ENCODE data around the gene ZSCAN21.
A peak's percentile ranks its signal among the peaks of the same experiment; 100 is the strongest.

The ZSCAN21 gene

DNA sequence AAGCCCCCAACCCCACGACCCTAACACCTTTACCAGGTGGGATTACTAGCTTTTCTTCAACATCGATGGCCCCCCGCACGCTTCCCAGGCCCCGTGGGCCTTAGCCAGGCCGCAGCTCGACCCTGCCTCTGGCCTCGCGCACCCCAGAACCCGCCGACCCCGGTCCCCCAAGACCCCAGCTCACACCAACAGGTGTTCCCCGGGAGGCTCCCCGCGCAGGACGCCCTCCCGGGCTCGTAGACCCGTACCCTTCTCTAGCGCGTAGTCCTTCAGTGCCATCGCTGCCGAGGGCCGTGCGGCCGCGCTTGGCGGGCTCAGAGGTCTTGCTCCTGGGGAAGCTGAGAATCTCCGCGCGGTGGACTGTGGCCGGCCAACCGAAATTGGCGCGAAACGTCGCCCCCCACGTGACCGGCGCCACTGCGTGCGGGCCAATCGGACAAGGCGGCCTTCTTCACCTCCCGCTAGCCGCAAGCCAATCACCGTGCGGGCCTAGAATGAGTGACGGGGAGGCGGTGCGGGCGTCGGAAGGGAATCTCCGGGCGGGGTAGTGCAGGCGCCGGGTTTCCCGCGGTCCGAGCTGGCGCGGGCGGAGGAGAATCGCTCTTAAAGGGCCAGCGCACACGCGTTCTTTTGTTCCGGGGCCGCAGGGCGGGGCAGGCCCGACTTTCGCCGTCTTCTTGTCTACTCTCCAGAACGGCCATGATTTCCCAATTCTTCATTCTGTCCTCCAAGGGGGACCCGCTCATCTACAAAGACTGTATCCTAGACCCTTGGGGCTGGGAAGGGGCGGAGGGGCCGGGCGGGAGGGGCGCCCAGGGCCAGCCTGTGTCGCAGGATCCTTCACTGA lies 51.7 kb downstream of the ZSCAN21 start, which contains the start of the genes AP4M1 and MCM7:
Gene AP4M1, plus strand, starts transcription at position 628 of the 847 bp plus-strand sequence. Its CDS starts 72 bp downstream, at position 700.
Gene MCM7, minus strand, starts transcription at position 382 of the 847 bp plus-strand sequence. Its CDS starts 103 bp downstream, at position 279.
- DNase-seq: peak; percentile 99 to 100

DNA sequence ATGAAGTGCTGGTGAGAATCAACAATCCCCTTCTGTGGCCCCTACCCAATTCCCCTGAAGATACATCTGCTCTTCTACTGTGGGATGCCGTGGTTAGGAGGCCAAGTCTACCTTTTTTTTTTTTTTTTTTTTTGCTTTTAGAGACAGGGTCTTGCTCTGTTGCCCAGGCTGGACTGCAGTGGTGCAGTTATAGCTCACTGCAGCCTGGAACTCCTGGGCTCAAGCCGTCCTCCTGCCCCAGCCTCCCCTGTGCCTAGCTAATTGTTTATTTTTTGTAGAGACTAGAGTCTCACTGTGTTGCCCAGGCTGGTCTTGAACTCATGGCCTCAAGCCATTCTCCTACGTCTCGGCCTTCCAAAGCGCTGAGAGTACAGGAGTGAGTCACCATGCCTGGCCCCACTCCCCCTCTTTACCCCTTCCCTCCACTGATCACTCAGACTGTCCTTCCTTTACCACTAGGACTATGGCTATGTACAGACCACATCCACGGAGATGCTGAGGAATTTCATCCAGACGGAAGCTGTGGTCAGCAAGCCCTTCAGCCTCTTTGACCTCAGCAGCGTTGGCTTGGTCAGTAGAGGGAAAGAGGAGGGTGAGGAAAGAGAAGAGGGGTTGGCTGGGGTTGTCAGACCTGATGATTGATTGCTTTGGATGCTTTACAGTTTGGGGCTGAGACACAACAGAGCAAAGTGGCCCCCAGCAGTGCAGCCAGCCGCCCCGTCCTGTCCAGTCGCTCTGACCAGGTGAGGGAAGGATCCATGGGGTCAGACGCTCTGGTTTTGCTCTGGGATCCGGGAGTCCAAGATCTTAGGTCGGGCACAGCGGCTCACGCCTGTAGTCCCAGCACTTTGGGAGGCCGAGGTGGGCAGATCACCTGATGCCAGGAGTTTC lies 53.6 kb downstream of the ZSCAN21 start:
- no peak for DNase-seq

DNA sequence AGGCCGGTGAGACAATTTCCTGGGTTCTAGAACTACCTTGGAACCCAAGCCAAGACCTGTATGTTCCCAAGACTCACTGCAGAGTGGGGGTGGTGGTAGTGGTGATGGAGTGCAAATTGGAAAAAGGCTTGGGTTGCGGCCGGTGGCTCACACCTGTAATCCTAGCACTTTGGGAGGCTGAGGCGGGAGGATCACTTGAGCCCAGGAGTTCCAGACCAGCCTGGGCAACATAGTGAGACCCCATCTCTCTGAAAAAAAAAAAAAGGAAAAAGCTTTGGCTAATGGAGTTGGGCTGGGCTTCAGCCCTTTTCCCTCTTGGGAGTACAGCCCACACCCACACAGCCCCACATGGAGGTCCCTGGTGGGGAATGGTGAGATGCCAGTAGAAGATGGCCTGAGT lies 56.0 kb downstream of the ZSCAN21 start:
- DNase-seq: no peak

DNA sequence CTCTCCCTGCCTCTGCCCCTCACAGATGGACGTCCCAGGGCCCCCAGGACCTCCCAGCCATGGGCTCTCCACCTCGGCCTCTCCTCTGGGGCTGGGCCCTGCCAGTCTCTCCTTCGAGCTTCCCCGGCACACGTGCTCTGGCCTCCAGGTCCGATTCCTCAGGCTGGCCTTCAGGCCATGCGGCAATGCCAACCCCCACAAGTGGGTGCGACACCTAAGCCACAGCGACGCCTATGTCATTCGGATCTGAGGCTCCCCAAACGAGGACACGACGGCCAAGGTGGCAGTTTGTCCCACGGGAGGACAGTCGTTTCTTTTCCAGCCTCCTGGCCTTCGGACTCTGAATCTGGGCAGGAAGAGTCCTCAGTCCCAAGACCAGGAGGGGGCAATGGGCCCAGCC lies 57.1 kb downstream of the ZSCAN21 start:
- no peak for DNase-seq

DNA sequence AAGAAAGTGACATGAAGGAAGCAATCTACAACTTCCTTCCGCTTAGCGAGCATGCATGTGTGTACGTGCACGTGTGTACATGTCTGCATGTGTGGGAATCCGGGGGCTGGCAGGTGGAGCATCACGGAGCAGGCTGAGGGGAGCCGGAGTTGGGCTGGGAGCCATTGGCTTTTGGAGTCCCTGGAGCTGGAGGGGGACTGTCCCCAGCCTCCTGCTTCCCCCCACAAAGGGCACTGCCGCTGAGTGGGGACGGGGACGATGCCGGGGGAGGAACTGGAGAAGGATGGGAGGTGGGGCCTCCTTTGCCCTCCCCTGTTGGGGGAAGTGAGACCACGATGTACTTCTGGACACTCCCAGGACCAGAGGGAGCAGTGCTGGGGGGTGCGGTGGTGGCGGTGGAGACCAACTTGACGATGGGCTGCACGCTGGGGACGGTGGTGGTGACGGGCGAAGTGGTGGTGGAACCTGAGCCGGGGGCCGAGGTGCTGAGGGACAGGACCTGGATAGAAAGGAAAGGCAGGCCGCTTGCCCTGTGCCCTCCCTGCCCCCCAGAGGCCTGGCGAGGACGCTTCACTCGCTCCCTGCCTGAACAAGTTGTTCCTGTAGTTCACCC lies 57.7 kb downstream of the ZSCAN21 start:
- DNase-seq: no peak

DNA sequence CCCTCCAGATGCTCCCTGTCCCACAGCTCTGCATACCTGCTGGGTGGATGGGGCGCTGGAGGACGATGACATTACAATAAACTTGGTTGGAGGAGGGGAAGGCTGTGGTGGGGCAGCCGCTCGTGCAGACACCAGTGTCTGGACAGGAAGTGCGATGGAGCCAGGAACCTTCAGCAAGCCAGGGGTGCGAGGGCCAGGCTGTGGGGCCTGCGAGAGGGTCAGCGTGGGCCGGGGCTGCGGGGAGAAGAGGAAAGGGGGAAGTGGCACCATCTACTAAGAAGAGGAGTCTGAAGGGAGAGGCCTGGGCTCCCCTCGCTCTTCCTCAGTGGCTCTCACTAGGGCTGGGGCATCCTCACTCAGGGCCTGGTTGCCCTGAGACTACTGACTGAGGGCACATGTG lies 58.3 kb downstream of the ZSCAN21 start:
- DNase-seq: no peak

DNA sequence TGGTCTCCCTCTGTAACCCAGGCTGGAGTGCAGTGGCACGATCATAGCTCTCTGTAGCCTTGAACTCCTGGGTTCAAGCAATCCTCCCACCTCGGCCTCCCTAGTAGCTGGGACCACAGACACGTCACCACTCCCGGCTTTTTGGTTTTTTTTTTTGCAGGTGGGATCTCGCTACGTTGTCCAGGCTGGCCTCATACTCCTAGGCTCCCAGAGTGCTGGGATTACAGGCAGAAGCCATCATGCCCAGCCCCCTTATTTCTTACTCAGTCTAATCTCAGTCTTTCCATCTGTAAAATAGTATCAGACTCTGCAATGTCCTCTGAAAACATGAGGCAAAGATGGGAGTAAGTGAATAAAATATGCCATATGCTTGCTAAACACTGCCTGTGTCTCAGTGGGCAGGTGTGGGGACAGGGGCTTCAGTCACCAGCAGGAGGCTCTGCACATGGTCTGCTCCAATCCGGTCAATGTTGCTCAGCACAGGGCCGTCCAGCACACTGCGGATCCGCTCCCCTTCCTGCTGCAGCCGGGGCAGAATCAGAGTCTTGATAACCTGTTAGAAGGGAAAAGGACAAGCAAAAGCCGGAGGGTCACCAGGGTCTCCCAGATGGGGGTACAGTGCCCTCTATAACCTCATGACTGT lies 60.1 kb downstream of the ZSCAN21 start:
- DNase-seq: no peak

DNA sequence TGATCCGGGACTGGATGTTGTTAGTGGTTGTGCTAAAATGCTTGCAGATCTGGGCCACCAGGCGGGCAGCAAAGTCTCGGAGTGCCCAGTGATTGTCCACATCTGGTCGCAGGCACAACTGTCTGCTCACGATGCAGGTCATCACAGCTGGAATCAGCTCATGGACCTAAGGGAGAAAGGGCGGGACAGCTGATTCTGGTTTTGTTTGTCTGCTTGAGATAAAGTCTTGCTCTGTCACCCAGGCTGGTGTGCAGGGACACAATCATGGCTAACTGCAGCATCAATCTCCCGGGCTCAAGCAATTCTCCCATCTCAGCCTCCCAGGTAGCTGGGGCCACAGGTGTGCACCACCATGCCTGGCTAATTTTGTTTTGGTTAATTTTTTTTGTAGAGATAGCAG lies 61.6 kb downstream of the ZSCAN21 start:
- no peak for DNase-seq

DNA sequence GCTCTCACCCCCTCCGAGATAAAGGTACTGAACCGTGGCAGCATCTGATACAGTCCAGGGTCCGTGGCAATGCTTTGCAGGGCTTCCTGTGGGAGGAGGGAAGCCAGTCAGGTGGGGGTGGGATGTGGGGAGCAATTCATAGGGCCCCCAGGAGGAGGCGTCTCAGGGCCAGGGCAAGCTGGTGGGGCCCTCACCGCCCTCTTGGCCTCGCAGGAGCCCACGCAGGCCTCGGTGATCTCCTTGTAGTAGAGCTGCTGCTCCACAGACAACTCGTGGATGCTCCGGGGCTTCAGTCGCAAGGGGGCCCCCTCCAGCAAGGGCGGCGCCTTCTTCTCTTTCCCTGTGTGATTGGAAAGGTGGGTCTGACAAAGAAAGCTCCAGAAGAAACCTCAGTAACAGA lies 62.3 kb downstream of the ZSCAN21 start:
- DNase-seq: no peak

Data from NCI-H1930 (cell line).